K562 (cell line): Measurements from ENCODE around the gene CCDC28B. TPM values are rescaled to one million over a fixed set of nuclear protein-coding genes. Genes with fewer than 3 reads are reported as not detected.
A peak's percentile ranks its signal among the peaks of the same experiment; 100 is the strongest.

ENCODE experiments used
- ESRRA ChIP-seq: fragments of 450-650 bp; IDR thresholded peaks from 2 replicates; pipeline ENCODE4 v1.6.1; 2014; ENCODE audit warnings: low read depth, mild to moderate bottlenecking, moderate library complexity, borderline replicate concordance
- HOXB6 ChIP-seq: fragments of 250-450 bp; sonication (Bioruptor Pico); IDR thresholded peaks from 2 replicates; pipeline ENCODE4 v1.5.1; 2022; ENCODE audit warnings: mild to moderate bottlenecking, borderline replicate concordance
- RNF2 ChIP-seq: sonication (generic); IDR thresholded peaks from 2 replicates; pipeline ENCODE4 v1.6.1; 2016
- SPI1 ChIP-seq: IDR thresholded peaks from 2 replicates; pipeline ENCODE4 v1.6.1; 2011; ENCODE audit warnings: low read depth, low read length, control low read depth, borderline replicate concordance
- ZBED1 ChIP-seq: IDR thresholded peaks from 2 replicates; pipeline ENCODE4 v1.6.1; 2014
- ZNF282 ChIP-seq: sonication (generic); formaldehyde crosslinking; IDR thresholded peaks from 2 replicates; pipeline ENCODE4 v1.8.1; 2023; ENCODE audit warnings: missing genetic modification reagents
- ZNF354B ChIP-seq: fragments of 250-450 bp; sonication (Bioruptor Pico); IDR thresholded peaks from 2 replicates; pipeline ENCODE4 v1.4.0; 2020
- polyA plus RNA-seq, 8 experiments: library from polyadenylated mRNA; depleted of rRNA in 4 of 8; stranded (reverse) in 5 of 8; unstranded in 3 of 8; fragments of >200 nt; fragmentation: Nextera tagmentation in 2 of 8; fragmentation: Illumina TruSeq in 1 of 8; extraction: Ambion mirVana in 2 of 8; extraction: Trizol in 1 of 8; gene quantifications; 2 replicates each; pipeline versions ENCODE4 v1.2.1 to v1.2.3, GENCODE V29; 2011 to 2014; ENCODE audit warnings: inconsistent platforms in 1 of 8, missing spikeins in 1 of 8
- total RNA-seq, 7 experiments: library from RNA; depleted of rRNA in 6 of 7; stranded (reverse); fragments of >200 nt in 6 of 7; fragmentation: Illumina TruSeq in 2 of 7; extraction: Trizol in 2 of 7; gene quantifications; 2 replicates each; pipeline versions ENCODE4 v1.2.1 to v1.2.3, GENCODE V29; 2011 to 2021; ENCODE audit warnings: low replicate concordance in 1 of 7
- TF ChIP-seq, protein P1 (sequence below): fragments of 450-650 bp; IDR thresholded peaks from 2 replicates; pipeline ENCODE4 v1.6.1; 2016; ENCODE audit warnings: mild to moderate bottlenecking, moderate library complexity
- TF ChIP-seq, protein P2 (sequence below), 2 experiments: fragments of 150-350 bp in 1 of 2; IDR thresholded peaks; 2 replicates each; pipeline ENCODE4 v1.6.1; 2012 to 2016; ENCODE audit warnings: low read depth in 2 of 2, low read length in 2 of 2, mild to moderate bottlenecking in 1 of 2, moderate library complexity in 1 of 2
- TF ChIP-seq, protein P3 (sequence below): sonication (generic); formaldehyde crosslinking; IDR thresholded peaks from 2 replicates; pipeline ENCODE4 v1.9.0; 2022; ENCODE audit warnings: mild to moderate bottlenecking, missing genetic modification reagents

The CCDC28B gene
- total and polyA plus RNA-seq, 9 of the 15 experiments (the other 6 are each of a cell fraction or from before 2014, with no cell fraction given), result 5.7 to 54.5 (median 31.7) TPM

DNA sequence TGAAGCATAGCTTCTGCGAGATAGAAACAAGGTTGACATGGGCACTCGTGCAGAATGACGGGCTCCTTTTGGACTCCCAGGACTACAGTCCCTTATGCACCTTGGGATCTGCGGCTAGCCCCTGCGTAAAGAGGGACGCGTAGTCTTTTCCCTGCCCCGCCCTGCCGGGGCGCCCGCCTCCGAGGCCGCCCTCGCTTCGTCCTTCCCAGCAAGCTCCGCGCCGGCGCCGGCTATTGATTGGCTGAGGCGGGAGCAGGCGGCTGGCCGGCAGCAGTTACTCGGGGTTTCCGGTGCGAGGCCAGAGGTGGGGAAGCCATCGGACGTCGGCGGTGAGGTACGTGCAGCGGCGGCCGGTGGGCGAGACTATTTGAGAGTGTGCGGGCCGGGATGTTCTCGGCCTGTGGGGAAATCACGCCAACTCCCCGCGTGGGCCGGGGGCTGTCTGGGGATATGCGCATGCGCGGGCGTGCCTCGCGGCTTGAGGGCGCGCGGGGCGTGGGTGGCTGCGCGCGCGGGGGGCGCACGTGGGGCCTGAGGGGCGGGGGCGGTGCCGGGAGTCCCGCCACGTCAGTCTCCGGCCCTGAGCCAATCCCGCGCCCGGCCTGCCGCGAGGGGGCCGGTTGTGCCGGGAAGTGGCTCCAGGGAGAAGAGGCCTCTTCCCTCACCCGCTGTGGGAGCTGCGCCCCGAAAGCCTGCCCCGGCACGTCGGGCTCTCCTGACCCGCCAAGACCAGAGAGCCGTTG, 20.8 kb upstream of the CCDC28B start, which contains the start of gene TXLNA (continued):
- TF ChIP-seq, protein P1, sequence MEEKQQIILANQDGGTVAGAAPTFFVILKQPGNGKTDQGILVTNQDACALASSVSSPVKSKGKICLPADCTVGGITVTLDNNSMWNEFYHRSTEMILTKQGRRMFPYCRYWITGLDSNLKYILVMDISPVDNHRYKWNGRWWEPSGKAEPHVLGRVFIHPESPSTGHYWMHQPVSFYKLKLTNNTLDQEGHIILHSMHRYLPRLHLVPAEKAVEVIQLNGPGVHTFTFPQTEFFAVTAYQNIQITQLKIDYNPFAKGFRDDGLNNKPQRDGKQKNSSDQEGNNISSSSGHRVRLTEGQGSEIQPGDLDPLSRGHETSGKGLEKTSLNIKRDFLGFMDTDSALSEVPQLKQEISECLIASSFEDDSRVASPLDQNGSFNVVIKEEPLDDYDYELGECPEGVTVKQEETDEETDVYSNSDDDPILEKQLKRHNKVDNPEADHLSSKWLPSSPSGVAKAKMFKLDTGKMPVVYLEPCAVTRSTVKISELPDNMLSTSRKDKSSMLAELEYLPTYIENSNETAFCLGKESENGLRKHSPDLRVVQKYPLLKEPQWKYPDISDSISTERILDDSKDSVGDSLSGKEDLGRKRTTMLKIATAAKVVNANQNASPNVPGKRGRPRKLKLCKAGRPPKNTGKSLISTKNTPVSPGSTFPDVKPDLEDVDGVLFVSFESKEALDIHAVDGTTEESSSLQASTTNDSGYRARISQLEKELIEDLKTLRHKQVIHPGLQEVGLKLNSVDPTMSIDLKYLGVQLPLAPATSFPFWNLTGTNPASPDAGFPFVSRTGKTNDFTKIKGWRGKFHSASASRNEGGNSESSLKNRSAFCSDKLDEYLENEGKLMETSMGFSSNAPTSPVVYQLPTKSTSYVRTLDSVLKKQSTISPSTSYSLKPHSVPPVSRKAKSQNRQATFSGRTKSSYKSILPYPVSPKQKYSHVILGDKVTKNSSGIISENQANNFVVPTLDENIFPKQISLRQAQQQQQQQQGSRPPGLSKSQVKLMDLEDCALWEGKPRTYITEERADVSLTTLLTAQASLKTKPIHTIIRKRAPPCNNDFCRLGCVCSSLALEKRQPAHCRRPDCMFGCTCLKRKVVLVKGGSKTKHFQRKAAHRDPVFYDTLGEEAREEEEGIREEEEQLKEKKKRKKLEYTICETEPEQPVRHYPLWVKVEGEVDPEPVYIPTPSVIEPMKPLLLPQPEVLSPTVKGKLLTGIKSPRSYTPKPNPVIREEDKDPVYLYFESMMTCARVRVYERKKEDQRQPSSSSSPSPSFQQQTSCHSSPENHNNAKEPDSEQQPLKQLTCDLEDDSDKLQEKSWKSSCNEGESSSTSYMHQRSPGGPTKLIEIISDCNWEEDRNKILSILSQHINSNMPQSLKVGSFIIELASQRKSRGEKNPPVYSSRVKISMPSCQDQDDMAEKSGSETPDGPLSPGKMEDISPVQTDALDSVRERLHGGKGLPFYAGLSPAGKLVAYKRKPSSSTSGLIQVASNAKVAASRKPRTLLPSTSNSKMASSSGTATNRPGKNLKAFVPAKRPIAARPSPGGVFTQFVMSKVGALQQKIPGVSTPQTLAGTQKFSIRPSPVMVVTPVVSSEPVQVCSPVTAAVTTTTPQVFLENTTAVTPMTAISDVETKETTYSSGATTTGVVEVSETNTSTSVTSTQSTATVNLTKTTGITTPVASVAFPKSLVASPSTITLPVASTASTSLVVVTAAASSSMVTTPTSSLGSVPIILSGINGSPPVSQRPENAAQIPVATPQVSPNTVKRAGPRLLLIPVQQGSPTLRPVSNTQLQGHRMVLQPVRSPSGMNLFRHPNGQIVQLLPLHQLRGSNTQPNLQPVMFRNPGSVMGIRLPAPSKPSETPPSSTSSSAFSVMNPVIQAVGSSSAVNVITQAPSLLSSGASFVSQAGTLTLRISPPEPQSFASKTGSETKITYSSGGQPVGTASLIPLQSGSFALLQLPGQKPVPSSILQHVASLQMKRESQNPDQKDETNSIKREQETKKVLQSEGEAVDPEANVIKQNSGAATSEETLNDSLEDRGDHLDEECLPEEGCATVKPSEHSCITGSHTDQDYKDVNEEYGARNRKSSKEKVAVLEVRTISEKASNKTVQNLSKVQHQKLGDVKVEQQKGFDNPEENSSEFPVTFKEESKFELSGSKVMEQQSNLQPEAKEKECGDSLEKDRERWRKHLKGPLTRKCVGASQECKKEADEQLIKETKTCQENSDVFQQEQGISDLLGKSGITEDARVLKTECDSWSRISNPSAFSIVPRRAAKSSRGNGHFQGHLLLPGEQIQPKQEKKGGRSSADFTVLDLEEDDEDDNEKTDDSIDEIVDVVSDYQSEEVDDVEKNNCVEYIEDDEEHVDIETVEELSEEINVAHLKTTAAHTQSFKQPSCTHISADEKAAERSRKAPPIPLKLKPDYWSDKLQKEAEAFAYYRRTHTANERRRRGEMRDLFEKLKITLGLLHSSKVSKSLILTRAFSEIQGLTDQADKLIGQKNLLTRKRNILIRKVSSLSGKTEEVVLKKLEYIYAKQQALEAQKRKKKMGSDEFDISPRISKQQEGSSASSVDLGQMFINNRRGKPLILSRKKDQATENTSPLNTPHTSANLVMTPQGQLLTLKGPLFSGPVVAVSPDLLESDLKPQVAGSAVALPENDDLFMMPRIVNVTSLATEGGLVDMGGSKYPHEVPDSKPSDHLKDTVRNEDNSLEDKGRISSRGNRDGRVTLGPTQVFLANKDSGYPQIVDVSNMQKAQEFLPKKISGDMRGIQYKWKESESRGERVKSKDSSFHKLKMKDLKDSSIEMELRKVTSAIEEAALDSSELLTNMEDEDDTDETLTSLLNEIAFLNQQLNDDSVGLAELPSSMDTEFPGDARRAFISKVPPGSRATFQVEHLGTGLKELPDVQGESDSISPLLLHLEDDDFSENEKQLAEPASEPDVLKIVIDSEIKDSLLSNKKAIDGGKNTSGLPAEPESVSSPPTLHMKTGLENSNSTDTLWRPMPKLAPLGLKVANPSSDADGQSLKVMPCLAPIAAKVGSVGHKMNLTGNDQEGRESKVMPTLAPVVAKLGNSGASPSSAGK, result peak; percentile 99
- TF ChIP-seq SPI1 (no peak), RNF2 (peak; percentile 79), ZBED1 (no peak), HOXB6 (CRISPR knock-in tag) (no peak; the same call in 1 of the 2 replicates), ZNF354B (CRISPR knock-in tag) (no peak), ZNF282 (CRISPR knock-in tag) (0 out of 2 replicates have a peak, but pooled peaks have one; percentile 52), ESRRA (peak; percentile 45; the same call in 1 of the 2 replicates)
- TF ChIP-seq, protein P2, sequence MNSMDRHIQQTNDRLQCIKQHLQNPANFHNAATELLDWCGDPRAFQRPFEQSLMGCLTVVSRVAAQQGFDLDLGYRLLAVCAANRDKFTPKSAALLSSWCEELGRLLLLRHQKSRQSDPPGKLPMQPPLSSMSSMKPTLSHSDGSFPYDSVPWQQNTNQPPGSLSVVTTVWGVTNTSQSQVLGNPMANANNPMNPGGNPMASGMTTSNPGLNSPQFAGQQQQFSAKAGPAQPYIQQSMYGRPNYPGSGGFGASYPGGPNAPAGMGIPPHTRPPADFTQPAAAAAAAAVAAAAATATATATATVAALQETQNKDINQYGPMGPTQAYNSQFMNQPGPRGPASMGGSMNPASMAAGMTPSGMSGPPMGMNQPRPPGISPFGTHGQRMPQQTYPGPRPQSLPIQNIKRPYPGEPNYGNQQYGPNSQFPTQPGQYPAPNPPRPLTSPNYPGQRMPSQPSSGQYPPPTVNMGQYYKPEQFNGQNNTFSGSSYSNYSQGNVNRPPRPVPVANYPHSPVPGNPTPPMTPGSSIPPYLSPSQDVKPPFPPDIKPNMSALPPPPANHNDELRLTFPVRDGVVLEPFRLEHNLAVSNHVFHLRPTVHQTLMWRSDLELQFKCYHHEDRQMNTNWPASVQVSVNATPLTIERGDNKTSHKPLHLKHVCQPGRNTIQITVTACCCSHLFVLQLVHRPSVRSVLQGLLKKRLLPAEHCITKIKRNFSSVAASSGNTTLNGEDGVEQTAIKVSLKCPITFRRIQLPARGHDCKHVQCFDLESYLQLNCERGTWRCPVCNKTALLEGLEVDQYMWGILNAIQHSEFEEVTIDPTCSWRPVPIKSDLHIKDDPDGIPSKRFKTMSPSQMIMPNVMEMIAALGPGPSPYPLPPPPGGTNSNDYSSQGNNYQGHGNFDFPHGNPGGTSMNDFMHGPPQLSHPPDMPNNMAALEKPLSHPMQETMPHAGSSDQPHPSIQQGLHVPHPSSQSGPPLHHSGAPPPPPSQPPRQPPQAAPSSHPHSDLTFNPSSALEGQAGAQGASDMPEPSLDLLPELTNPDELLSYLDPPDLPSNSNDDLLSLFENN (IDR thresholded peaks at IDR 0.05; ENCODE audit: low read depth in 2 of 2, low read length in 2 of 2), result no peak; a peak in 1 of 4 replicates
- TF ChIP-seq, protein P3, sequence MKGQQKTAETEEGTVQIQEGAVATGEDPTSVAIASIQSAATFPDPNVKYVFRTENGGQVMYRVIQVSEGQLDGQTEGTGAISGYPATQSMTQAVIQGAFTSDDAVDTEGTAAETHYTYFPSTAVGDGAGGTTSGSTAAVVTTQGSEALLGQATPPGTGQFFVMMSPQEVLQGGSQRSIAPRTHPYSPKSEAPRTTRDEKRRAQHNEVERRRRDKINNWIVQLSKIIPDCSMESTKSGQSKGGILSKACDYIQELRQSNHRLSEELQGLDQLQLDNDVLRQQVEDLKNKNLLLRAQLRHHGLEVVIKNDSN (CRISPR knock-in tag), result peak; percentile 69
